Measurements from ENCODE around the gene EXOC3L2.

DNA sequence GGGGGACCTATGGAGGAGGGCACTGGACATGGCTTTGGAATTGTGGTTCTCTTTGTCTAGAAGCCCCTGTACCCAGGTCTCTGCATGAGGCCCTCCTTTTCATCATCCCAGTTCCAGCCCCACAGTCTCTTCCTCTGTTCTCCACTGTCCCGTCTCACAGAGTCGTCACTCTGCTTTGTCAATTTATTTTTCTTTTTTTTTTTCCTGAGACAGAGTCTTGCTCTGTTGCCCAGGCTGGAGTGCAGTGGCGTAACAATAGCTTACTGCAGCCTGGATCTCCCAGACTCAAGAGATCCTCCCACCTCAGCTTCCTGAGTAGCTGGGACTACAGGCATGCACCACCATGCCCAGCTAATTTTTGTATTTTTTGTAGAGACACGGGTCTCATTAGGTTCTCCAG is 619 bp upstream of the EXOC3L2 start:
- TF ChIP-seq TAF1 (IDR thresholded peaks at IDR 0.05; ENCODE audit: borderline replicate concordance, low read depth, low read length) (no peak), POLR2A (IDR thresholded peaks at IDR 0.05; ENCODE audit: low read depth, low read length) (no peak)
